HG03469 (cell line): ENCODE data around the gene C1QTNF1.
"Not testable (repeated sequence)": the region's sequence is repeated elsewhere in the genome, so short reads cannot be mapped to it uniquely, and the experiment has no call there.

Experiments used
- ATAC-seq: cut with Tn5 transposase; IDR thresholded peaks from one replicate; pipeline ENCODE4 v1.9.1; 2021; ENCODE audit warnings: mild to moderate bottlenecking, moderate library complexity, moderate number of reproducible peaks; ENCODE audit not compliant: unreplicated experiment

C1QTNF1 gene

GRCh38 chr17:79052131-79052530, 28.2 kb downstream of the C1QTNF1 start:
- ATAC-seq = no peak

GRCh38 chr17:79053251-79053925, 29.4 kb downstream of the C1QTNF1 start:
- ATAC-seq = no peak

- ATAC-seq = no peak
These were observed 30.4 kb downstream of the C1QTNF1 start for GRCh38 chr17:79054200-79054960.

GRCh38 chr17:79055197-79055596, 31.2 kb downstream of the C1QTNF1 start:
- no peak for ATAC-seq

GRCh38 chr17:79057737-79058385, 33.9 kb downstream of the C1QTNF1 start:
- ATAC-seq = no peak

GRCh38 chr17:79062691-79063090, 38.7 kb downstream of the C1QTNF1 start:
- no peak for ATAC-seq

- ATAC-seq = no peak
These were observed 40.1 kb downstream of the C1QTNF1 start for GRCh38 chr17:79064026-79064425.

GRCh38 chr17:79065105-79065670, 41.2 kb downstream of the C1QTNF1 start:
- ATAC-seq = no peak

GRCh38 chr17:79066963-79067362, 43.0 kb downstream of the C1QTNF1 start:
- no peak for ATAC-seq

GRCh38 chr17:79070266-79070880, 46.4 kb downstream of the C1QTNF1 start:
- ATAC-seq = no peak

- ATAC-seq = no peak
These were observed 47.3 kb downstream of the C1QTNF1 start for GRCh38 chr17:79071161-79071740.

- ATAC-seq = no peak
These were observed 48.6 kb downstream of the C1QTNF1 start for GRCh38 chr17:79072544-79072943.

GRCh38 chr17:79073016-79073705, 49.2 kb downstream of the C1QTNF1 start:
- ATAC-seq = no peak

GRCh38 chr17:79073706-79074088, 49.7 kb downstream of the C1QTNF1 start:
- no peak for ATAC-seq

GRCh38 chr17:79074121-79074648, 50.2 kb downstream of the C1QTNF1 start:
- not testable (repeated sequence) for ATAC-seq

- ATAC-seq = peak; percentile 49
These were observed 50.9 kb downstream of the C1QTNF1 start, which contains the start of gene ENGASE for GRCh38 chr17:79074649-79075445. ENGASE (plus strand) TSS chr17:79074824; CDS start chr17:79074945, 121 bp downstream.

GRCh38 chr17:79075446-79075750, 51.4 kb downstream of the C1QTNF1 start:
- no peak for ATAC-seq

- no peak for ATAC-seq
These were observed 52.0 kb downstream of the C1QTNF1 start for GRCh38 chr17:79075861-79076406.

GRCh38 chr17:79077587-79077986, 53.6 kb downstream of the C1QTNF1 start:
- no peak for ATAC-seq
